MM.1S (cell line): ENCODE results near the gene HIPK2.

Experiments
- DNase-seq: peaks from one replicate; pipeline ENCODE4 v3.0.0-alpha.2; 2015
- H2AFZ ChIP-seq: fragments of 300-600 bp; sonication (generic); 2 replicates; pipeline ENCODE4 v1.6.0; 2016; ENCODE audit warnings: antibody characterized with exemption, low read length
- H3F3A ChIP-seq: fragments of 300-600 bp; sonication (generic); 2 replicates; pipeline ENCODE4 v1.6.1; 2016; ENCODE audit warnings: mild to moderate bottlenecking, antibody characterized with exemption, low read length, moderate library complexity, mixed read lengths; ENCODE audit not compliant: insufficient read depth
- H3K27ac ChIP-seq: fragments of 300-600 bp; sonication (generic); 2 replicates; pipeline ENCODE4 v1.5.1; 2016; ENCODE audit warnings: mild to moderate bottlenecking, low read length
- H3K27me3 ChIP-seq: fragments of 300-600 bp; sonication (generic); replicated peaks from 2 replicates; pipeline ENCODE4 v1.6.0; 2016; ENCODE audit warnings: low read length; ENCODE audit not compliant: insufficient read depth
- H3K36me3 ChIP-seq: fragments of 300-600 bp; sonication (generic); replicated peaks from 2 replicates; pipeline ENCODE4 v1.6.1; 2016; ENCODE audit warnings: mild to moderate bottlenecking, low read length, mixed read lengths; ENCODE audit not compliant: insufficient read depth
- H3K4me1 ChIP-seq: fragments of 300-600 bp; sonication (generic); 2 replicates; pipeline ENCODE4 v1.6.1; 2016; ENCODE audit warnings: low read length, mixed read lengths
- H3K4me2 ChIP-seq: fragments of 300-600 bp; sonication (generic); 2 replicates; pipeline ENCODE4 v1.6.0; 2016; ENCODE audit warnings: low read depth, low read length
- H3K4me3 ChIP-seq: fragments of 300-600 bp; sonication (generic); 2 replicates; pipeline ENCODE4 v1.5.1; 2016; ENCODE audit warnings: low read length, mixed read lengths
- H3K79me2 ChIP-seq: fragments of 300-600 bp; sonication (generic); 2 replicates; pipeline ENCODE4 v1.6.1; 2016; ENCODE audit warnings: mixed run types, low read length, mixed read lengths
- H3K9ac ChIP-seq: fragments of 300-600 bp; sonication (generic); 2 replicates; pipeline ENCODE4 v1.6.1; 2016; ENCODE audit warnings: low read length, mixed read lengths
- H3K9me2 ChIP-seq: fragments of 300-600 bp; sonication (generic); replicated peaks from 2 replicates; pipeline ENCODE4 v1.6.1; 2016; ENCODE audit warnings: mild to moderate bottlenecking, low read length, mixed read lengths; ENCODE audit not compliant: insufficient read depth
- H3K9me3 ChIP-seq: fragments of 300-600 bp; sonication (generic); replicated peaks from 2 replicates; pipeline ENCODE4 v1.6.1; 2016; ENCODE audit warnings: mild to moderate bottlenecking, low read length, mixed read lengths; ENCODE audit not compliant: insufficient read depth
- H4K20me1 ChIP-seq: fragments of 300-600 bp; sonication (generic); 2 replicates; pipeline ENCODE4 v1.6.1; 2016; ENCODE audit warnings: mild to moderate bottlenecking, low read length, moderate library complexity, mixed read lengths; ENCODE audit not compliant: insufficient read depth
- EZH2 ChIP-seq: fragments of 300-600 bp; sonication (generic); optimal IDR thresholded peaks from 2 replicates; pipeline ENCODE3; 2017; ENCODE audit warnings: low read depth, mild to moderate bottlenecking, antibody characterized with exemption, low read length, mixed read lengths
- EZH2phosphoT487 ChIP-seq: fragments of 300-600 bp; sonication (generic); IDR thresholded peaks from 2 replicates; pipeline ENCODE4 v1.6.1; 2018; ENCODE audit warnings: antibody characterized with exemption, low read length
- TF ChIP-seq, protein P1 (sequence below): fragments of 300-600 bp; sonication (generic); IDR thresholded peaks from 2 replicates; pipeline ENCODE4 v1.5.1; 2016; ENCODE audit warnings: antibody characterized with exemption, low read length, mixed read lengths

Gene HIPK2

DNA sequence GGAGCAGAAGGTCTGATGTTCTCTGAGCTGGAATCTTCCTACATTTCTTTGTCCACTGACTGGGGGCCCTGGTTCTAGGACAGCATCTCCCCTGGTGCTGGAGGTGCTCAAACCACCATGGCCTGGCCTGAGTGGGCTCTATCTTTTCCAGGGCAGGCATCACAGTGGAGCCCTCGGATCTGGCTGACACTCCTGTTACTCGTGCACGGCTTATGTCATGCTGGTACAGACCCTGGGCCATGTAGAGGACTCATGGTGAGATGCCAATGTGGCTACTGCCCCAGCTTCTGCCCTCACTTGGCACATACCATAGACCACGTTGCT lies 96.0 kb downstream of the HIPK2 start:
- H3K27ac ChIP-seq = no peak overlapping the region
- H3K4me2 ChIP-seq = no peak overlapping the region

DNA sequence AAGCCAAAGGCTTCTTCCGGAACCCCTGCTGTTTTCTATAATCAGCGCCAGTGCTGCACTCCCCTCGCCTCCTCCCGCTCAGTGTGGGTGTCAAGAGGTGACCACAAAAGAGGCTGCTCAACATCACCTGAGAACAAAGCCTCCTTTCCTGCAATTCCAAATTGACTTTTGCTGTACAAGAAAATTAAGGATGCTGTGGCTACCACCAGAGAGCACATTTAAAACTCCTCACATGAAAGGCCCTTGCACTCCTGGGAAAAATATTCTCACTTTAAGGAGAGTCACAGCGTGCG lies 96.4 kb downstream of the HIPK2 start:
- Histone ChIP-seq H3K4me1 (no peaks in the 10 kb centered on the region), H3K9me2 (no peaks in the 10 kb centered on the region), H3K79me2 (peaks cover 12% of the 10 kb centered on the region; the same call in 1 of the 2 replicates), H3K4me3 (no peak overlapping the region), H3K27ac (no peak overlapping the region), H4K20me1 (no peaks in the 10 kb centered on the region), H2AFZ (no peak overlapping the region), H3K9ac (no peak overlapping the region), H3F3A (no peaks in the 10 kb centered on the region), H3K4me2 (no peak overlapping the region), H3K27me3 (no peaks in the 10 kb centered on the region), H3K9me3 (no peaks in the 10 kb centered on the region), H3K36me3 (no peaks in the 10 kb centered on the region)
- DNase-seq = no peak
- TF ChIP-seq EZH2 (no peak), EZH2phosphoT487 (no peak)
- TF ChIP-seq, protein P1, sequence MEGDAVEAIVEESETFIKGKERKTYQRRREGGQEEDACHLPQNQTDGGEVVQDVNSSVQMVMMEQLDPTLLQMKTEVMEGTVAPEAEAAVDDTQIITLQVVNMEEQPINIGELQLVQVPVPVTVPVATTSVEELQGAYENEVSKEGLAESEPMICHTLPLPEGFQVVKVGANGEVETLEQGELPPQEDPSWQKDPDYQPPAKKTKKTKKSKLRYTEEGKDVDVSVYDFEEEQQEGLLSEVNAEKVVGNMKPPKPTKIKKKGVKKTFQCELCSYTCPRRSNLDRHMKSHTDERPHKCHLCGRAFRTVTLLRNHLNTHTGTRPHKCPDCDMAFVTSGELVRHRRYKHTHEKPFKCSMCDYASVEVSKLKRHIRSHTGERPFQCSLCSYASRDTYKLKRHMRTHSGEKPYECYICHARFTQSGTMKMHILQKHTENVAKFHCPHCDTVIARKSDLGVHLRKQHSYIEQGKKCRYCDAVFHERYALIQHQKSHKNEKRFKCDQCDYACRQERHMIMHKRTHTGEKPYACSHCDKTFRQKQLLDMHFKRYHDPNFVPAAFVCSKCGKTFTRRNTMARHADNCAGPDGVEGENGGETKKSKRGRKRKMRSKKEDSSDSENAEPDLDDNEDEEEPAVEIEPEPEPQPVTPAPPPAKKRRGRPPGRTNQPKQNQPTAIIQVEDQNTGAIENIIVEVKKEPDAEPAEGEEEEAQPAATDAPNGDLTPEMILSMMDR = no peak

More for the DNA sequence above, 96.0 kb downstream of the HIPK2 start:
- H2AFZ ChIP-seq = no peak overlapping the region
- H4K20me1 ChIP-seq = no peaks in the 10 kb centered on the region
- H3K27me3 ChIP-seq = no peaks in the 10 kb centered on the region
- no peaks in the 10 kb centered on the region for H3K36me3 ChIP-seq
- H3K4me3 ChIP-seq = no peak overlapping the region
- H3K9me3 ChIP-seq = no peaks in the 10 kb centered on the region
- H3K4me1 ChIP-seq = no peaks in the 10 kb centered on the region
- TF ChIP-seq EZH2 = no peak
- no peak for TF ChIP-seq EZH2phosphoT487
- TF ChIP-seq, protein P1 = no peak
- no peaks in the 10 kb centered on the region for H3K9me2 ChIP-seq
- H3K79me2 ChIP-seq = peaks cover 12% of the 10 kb centered on the region; the same call in 1 of the 2 replicates
- no peak for DNase-seq
- H3K9ac ChIP-seq = no peak overlapping the region
- no peaks in the 10 kb centered on the region for H3F3A ChIP-seq

DNA sequence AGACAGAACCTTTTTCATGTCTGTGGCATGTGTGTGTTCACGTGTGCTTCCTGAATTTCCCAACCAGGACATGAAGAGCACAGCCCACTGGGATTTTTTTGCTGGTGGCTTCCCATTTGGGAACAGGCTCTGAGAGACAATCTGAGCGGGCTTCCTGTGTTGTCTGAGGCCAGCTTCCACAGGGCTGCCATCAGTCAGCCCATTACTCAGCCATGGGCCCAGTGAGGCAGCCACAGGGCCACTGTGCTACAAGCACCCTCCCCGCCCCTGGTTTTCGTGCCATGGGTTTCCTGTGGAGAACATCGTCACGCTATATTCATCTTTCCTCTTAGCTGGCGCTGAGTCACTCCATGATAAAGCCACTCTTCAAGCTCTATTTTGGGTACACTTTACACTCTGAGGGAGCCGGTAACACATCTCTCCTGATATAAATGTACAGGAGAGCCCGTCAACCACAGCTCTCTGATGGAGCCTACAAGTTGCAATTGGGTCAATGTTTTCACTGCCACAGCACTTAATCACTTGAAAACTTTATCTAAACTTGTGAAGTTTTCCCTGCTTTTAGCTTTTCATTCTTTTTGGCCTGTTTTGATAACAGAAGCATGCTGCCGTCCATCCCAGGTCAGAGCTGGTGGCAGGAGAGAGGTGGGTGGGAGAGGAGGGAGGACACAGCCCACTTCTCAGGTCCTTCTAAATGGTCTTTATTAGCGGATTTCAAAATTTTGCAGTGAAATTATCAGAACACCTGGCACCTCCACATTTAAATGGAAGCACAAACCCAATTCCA lies 96.9 kb downstream of the HIPK2 start:
- TF ChIP-seq EZH2 = no peak
- TF ChIP-seq, protein P1 = no peak
- TF ChIP-seq EZH2phosphoT487 = no peak
- Histone ChIP-seq H3K27ac (no peak overlapping the region), H3K4me3 (no peak overlapping the region), H3F3A (no peaks in the 10 kb centered on the region), H3K9ac (no peak overlapping the region), H3K79me2 (peaks cover 12% of the 10 kb centered on the region; the same call in 1 of the 2 replicates), H3K4me2 (no peak overlapping the region), H3K9me2 (no peaks in the 10 kb centered on the region), H3K36me3 (no peaks in the 10 kb centered on the region), H3K4me1 (no peaks in the 10 kb centered on the region), H2AFZ (no peak overlapping the region), H4K20me1 (no peaks in the 10 kb centered on the region), H3K27me3 (no peaks in the 10 kb centered on the region), H3K9me3 (no peaks in the 10 kb centered on the region)
- DNase-seq = no peak
